Amygdala (tissue), 56 donors: ENCODE measurements around the gene RANGAP1.

ENCODE experiments used
- DNase-seq, 56 donors: peaks; one replicate each; lab custom pipeline; 2025; lab: John Stamatoyannopoulos, UW

Gene RANGAP1, protein sequence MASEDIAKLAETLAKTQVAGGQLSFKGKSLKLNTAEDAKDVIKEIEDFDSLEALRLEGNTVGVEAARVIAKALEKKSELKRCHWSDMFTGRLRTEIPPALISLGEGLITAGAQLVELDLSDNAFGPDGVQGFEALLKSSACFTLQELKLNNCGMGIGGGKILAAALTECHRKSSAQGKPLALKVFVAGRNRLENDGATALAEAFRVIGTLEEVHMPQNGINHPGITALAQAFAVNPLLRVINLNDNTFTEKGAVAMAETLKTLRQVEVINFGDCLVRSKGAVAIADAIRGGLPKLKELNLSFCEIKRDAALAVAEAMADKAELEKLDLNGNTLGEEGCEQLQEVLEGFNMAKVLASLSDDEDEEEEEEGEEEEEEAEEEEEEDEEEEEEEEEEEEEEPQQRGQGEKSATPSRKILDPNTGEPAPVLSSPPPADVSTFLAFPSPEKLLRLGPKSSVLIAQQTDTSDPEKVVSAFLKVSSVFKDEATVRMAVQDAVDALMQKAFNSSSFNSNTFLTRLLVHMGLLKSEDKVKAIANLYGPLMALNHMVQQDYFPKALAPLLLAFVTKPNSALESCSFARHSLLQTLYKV

DNA sequence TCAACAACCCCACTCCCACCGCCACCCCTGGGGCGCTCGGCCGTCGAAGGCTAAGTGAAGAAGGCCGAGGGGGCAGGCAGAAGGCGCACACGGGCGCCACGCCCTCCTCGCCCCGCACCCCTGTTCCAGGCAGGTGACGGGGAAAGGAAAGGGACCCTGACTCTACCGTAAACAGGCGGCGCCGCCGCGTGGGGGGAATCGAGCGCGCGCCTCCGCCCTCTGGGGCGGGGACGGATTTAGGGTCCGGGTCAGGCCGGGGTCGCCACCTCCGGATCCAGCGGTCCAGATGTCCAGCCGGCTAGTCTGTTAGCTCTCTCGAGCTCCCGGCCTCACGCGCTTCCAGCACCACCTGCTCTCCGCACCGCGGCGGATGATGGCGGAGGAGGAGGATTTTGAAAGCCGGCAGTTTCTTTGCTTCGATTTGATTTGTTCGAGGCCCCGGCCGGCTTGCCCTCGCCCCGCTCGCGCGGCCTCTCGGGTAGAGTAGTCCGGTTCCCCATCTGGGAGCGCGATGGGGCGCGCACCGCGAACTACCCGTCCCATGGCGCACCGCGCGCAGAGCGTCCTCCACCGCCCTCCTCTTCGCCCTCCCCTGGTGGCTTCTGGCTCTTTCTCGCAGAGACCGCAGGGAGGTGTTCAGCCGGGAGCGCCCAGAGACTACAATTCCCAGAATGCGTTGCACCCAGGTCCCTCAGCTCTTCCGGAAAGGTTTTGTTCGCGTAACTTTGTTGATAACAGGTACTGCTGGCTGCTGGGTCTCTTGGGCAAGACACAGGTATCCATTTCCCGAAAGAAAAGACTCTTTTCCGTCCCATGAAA lies at the start of gene RANGAP1:
Gene RANGAP1, minus strand, starts transcription at position 368 of the 819 bp plus-strand sequence. CDS start 5,143 bp downstream, outside the sequence.
- peak; percentile 76 to 99 (median 98) for DNase-seq

DNA sequence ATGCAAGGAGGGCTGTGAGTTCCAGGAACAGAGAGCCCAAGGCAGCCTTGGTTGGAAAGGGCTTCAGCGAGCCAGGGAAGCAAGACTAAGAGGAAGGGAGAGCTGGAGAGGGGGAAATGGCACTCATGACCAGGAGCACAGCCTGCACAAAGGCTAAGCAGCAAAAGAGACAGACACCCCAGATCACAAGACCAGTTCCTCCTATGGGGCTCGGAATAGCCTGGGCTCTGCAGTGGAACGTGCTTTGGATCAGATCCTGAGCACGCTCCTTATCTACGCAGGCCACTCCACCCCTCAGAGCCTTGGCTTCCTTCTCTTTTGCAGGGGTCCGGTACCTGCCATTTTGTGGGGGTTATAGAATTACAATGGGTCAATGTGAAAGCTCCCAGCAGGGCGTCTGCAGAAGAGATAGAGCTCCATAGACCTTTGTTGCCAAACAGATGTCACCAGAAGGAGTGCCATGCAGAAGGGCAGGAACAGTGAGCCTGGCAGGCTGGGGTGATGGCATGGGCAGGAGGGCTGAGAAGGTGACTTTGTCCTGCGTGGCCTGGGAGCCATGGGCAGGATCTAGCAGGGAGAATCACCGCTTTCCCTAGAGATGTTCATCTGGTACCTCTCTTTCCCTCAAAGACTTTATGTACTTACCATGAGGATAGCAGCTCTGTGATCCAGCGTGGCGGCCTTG lies 49.1 kb upstream of the RANGAP1 start:
- no peak for DNase-seq

DNA sequence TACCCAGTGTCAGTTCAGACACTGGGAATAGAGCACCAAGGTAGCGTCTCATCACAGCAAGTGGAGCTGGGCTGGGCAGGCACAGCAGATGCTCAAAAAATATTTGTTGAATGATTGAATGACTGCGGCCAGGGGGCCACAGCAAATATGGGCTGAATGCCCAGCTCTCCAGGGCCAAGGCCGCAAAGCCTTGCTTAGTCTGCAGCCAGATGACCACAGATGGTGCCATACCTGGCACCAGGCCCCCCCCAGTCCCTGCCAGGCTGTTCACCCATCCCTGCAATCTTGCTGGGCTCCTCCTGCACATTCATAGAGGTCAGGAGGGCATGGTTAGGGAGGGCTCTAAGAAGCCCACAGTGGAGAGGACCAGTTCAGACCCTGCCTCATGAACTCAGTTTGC lies 48.2 kb upstream of the RANGAP1 start:
- no peak for DNase-seq

DNA sequence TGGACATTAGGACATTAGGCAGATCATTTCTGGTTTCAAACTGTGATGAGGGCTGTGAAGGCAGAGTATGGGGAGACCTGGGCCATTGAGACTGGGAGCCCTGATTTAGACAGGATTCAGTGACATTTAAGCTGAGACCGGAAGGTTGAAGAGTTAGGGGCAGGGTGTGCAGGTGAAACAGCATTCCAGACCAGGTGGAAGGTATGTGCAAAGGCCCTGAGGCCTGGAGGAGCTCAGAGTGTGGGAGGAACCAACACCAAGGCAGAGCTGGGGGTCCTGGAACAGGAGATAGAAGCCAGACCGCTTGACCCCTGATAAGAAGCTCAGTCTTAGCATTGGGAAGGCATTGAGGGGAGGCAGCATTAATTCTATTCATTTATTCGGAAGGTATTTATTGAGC lies 47.8 kb upstream of the RANGAP1 start:
- DNase-seq = no peak

DNA sequence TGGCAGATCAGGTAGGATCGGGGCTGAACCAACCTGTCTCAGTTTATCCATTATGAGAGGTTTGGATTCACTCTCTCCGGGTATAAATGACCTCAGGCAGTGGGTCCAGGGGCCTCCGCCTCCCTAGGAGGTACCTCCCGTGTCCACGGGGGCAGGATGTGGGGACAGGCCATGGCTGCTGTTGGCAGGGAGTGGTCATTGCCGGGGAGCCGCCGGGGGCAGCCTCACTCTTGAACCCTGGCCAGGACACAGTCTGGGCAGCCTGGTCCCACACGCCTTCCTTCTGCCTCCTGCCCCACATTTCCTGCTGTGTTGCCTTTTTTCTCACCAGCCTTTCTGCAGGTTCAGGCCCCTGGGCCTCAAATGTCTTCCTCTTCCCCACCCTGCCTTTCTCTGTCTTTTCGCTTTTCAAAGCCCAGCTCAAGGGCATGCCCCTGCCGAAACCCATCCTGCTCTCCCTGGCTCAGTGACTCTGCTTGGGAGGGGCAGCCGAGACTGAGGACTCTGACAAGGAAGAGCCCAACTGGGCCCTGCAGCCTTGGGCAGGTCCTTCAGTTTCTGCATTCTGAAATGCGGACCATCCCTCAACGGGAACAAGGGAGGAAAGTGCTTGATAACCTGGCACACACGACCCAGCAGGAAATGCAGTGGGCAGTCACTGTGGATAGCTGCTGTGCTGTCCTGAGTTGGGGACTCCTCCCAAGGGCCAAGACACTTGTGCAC lies 46.4 kb upstream of the RANGAP1 start:
- no peak for DNase-seq

DNA sequence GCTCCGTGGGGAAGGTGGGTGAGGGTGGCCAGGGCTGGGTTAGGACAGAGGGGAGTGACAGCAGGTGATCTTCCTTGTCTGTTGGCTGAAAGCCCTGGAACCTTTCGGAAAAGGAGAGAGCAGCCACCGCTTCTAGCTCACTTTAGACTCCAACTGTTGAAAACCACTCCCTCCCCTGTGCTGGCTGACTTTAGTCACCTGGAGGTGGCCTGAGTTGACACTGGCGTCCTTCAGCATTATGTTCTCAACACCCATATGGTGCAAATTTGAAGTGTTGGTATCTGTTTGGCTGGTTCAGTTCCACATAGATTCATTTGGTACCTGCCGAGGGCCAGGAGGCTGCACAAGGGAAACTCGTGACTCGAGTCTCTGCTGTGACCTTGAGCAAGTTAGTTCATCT lies 44.2 kb upstream of the RANGAP1 start:
- no peak for DNase-seq

DNA sequence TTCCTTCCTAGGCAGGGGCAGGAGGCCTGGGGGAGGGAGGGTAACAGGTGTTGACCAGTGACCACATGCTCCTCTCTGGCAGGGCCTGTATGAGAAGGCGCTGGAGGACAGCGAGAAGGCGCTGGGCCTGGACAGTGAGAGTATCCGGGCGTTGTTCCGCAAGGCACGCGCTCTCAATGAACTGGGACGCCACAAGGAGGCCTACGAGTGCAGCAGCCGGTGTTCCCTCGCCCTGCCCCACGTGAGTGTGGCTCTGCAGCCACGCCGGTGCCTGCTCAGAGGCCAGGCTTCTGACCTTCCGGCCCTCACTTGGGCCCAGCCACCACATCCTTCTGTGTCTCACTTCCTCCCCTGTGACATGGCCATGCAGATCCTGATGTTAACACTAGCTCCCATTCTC lies 41.1 kb upstream of the RANGAP1 start:
- DNase-seq = peak in 38 of 56 donors; percentile 7 to 68 (median 32)

DNA sequence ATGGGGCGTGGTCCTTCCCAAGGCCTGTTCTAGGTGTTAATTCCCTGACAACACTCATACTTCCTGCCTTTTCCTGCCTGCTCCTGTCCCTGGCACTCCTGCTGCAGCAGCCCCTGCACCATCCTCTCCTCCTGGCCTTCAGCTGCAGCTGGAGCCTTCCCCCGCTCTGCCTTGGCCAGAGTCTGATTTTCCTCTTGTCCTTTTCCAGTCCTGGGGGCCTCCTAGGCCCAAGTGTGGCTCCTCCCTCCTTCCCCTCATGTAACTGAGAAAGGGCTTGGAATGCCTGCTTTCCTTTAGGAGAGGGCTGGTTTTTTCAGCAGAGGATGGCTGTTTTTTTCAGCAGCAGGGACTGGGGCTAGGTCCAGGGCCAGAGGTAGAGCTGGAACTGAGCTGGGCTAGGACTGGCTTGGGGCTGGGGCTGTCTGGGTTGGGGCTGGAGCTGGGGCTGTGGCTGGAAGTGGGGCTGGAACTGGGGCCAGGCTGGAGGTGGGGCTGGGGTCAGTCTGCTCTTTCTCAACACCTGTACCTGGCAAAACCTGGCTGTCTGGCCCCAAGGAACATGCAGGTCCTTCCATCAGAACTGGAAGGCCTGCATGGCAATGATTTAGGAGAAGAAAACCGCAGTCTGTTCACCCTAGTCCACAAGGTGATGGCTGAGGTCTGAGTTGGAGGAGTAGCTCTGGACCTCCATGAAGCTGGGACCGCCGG lies 39.0 kb upstream of the RANGAP1 start:
- no peak for DNase-seq

DNA sequence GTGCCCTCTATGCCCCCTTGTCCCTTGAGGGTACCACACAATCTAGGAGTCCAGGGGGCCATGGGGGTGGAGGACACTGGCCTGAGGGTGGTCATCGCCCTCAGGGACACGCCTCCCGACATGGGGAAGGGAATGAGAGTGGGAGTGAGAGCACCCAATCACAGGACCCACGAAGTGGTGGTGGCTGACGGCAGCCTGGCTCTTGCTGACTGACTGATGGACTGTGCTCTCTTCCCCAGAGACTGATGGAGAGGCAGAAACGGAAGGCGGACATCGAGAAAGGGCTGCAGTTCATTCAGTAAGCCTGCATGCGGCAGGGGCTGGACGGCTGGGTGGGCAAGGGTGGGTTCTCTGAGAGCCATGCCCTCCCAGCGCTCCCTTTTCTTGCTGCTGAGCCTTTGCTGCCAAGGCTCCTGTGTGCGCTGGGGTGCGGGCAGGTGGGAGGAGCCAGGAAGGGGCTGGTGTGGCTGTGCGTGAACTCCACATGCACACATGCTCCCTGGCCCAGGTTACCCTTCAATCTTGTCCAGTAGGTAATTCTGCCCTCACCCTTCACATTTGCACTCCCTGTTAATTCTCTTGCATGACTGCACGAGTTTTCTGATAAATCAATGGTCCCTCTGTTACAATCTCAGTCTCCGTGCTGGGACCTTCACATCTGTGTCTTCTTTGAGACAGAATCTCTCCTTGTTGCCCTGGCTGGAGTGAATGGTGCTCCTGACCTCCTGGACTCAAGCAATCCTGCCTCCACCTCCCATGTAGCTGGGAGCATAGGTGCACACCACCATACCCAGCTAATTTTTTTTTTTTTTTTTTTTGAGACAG lies 34.6 kb upstream of the RANGAP1 start:
- DNase-seq = no peak

DNA sequence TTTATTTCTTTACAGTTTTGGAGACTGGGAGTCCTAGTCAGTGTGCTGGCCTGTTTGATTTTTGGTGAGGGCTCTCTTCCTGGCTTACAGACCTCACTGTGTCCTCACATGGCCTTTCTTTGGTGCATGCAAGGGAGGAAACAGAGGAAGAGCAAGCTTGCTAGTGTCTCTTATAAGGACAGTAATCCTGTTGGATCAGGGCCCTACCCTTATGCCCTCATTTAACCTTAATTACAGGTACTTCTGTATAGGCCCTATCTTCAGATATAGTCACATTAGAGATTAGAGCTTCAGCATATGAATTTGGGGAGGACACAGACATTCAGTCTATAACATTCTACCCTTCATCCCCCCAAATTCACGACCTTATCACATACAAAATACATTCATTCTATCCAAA lies 29.6 kb upstream of the RANGAP1 start:
- DNase-seq = no peak

DNA sequence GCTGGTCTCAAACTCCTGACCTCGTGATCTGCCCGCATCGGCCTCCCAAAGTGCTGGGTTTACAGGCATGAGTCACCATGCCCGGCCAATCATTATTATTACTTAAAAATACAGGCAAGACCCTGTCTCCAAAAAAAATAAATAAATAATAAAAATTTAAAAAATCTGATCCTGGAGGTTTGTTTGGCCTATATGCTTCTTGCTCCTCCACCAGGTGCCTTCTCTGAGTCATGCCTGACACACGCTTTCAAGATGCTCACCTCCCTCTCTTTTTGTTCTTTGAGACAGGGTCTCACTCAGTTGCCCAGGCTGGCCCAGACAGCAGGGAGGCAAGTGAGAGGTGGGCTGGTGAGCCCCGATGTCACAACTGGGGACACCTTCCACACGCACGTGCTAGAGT lies 28.8 kb upstream of the RANGAP1 start:
- no peak for DNase-seq

DNA sequence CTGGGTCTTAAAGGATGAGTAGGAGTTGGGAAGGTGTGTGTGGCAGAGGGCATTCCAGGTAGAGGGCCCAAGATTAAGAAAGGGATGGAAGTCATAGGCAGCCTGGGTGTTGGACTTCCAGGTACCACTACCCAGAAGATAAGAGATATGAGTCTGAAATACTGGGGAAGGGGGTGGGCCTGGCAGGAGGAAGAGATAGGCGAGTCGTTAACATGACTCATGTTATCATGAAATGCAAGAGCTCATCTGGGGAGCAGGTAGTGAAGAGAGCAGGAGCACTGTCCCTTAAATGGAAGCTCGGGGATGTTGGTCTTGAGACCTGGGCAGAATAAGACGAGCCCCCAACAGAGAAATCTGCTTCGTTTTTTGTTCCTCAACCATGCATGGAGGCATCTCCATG lies 25.5 kb upstream of the RANGAP1 start:
- DNase-seq = no peak

DNA sequence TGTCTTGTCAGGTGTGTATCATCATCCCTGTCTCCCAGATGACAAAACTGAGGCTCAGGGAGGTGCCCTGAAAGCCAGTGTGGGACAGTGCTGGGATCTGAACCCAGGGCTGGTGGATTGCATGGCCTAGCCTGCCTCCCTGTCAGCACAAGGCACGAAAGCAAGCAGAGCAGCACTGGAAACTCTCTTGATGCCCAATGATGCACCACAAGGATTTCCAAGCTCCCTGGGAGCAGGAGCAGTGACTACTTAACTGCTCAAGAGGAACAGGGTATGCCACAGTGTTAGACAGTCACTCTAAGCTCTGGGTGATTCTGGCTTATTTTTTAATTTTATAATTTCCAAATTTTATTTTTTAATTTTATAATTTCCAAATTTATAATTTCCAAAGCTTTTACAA lies 24.3 kb upstream of the RANGAP1 start:
- no peak for DNase-seq

DNA sequence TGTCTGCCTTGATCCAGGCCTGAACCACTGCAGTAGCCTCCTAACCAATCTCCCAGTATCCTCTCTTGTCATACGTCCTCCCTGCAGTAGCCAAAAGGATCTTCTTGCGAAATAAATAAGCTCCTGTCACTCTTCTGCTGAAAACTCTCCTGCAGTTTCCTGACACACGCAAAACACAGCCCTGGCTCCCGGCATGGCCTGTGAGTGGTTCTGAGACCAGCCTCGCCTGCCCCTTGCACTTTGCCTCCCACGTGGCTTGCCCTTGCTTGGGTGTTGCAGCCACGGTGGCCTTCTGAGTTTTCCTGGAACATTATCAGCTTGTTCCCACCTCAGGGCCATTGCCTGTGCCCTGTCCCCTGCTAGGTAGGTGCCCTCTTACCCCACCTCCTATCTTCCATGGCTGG lies 22.6 kb upstream of the RANGAP1 start:
- no peak for DNase-seq

DNA sequence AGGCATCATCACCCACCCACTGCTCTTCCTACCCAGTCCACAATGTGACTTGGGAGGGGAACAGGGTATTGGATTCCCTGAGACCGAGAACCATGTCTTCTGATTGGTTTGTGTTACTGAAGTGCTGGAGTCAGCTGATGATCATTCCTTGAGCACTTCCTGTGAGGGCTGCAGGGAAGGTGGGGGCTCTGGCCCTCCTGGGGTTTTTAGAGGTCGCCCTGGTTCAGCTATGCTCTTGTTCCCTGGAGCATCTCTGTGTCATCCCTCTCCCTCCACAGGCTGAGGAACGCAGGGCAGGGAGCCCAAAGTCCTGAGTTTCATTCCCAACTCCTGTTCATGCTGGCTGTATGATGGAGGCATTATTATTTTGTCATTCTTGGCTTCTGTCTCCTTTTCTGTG lies 22.1 kb upstream of the RANGAP1 start:
- DNase-seq = no peak

DNA sequence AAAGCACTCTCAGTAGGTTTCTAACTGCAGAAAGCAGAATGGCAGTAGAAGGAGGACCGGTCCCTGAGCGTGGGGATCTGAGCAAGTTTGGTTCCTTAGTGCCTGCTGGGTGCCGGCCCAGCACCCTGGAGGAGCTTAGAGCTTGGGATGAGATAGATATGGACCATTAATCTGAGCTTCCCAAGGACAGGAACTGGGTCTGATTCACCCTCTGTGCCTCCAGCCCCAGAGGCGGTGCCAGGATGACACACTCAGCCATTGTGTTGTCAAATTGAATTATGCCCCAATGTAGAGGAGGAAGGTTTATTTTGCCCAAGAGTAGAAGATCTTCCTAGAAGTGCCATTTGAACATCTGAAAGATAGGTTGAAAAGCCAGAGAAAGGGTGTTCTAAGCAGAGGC lies 19.7 kb upstream of the RANGAP1 start:
- peak in 5 of 56 donors; percentile 7 to 35 (median 11) for DNase-seq

DNA sequence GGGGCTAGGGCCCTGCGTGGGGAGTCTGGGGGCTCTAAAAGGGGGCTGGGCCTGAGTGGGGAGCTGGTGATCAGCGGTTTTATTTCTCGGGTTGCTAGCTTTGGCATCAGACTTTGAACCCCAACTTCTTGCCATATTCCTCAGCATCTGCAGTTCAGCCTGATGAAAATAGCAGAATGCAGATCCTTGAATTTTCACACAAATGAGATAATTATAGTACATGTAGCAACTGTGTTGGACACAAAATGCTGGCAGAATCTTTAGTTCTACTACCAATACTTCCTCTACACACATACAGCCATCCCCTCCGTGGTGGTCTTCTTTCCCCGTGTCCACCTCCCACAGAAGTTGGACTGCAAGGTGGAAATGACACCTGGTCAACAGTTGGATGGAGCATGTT lies 16.8 kb upstream of the RANGAP1 start:
- peak in 1 of 56 donors; percentile 46 for DNase-seq

DNA sequence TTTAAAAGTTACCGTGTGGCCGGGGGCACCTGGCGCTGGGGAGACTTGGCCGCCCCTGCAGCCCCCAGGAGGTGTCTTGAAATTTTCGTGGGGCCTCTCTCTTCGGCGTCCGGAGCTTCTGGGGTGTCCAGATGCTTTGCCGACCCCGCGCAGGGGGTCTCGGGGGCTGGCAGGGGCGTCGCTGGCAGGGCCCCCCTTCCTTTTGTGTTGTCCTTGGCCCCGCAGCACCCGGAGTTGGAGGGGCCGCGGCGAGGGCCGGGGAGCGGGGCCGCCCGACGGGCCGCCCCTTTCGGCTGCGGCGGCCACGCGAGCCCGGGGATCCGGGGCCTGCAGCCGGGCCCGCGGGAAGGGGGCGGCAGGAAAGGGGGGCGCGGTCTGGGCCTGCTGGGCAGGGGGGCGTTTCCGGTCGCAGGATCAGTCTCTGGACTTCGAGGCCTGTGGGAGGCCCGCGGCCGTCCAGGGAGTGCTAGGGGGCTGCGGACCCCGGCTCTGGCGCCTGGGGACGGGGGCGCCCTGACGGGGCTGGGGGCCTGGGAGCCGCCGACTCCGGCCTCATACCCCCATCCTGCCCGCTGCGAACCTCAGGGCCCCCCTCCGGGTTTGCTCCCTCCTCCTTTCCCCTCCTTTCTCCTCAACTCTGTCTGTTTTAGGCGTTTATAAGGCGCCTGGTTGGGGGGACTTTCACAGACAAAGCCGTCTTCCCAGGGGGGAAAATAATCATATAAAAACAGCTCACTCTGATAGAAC lies 16.2 kb upstream of the RANGAP1 start:
- DNase-seq = peak in 6 of 56 donors; percentile 19 to 41 (median 30)
